PFSK-1 (cell line): ENCODE measurements around the gene WDR48.

ENCODE experiments used
- FOXP2 ChIP-seq: optimal IDR thresholded peaks from 2 replicates; pipeline ENCODE3; 2011; ENCODE audit warnings: borderline replicate concordance, control low read depth, inconsistent platforms; ENCODE audit not compliant: insufficient read depth; ENCODE audit errors: extremely low read length, extremely low read depth
- POLR2AphosphoS5 ChIP-seq: IDR thresholded peaks from 2 replicates; pipeline ENCODE4 v1.6.1; 2012; ENCODE audit warnings: low read depth, mild to moderate bottlenecking, control low read depth, low read length, moderate library complexity
- REST ChIP-seq, 2 experiments: IDR thresholded peaks; 2 replicates each; pipeline versions ENCODE4 v1.6.1 to v1.8.0; 2011 to 2012; ENCODE audit warnings: low read depth in 2 of 2, low read length in 2 of 2, control low read depth in 1 of 2, inconsistent platforms in 1 of 2, mild to moderate bottlenecking in 1 of 2, moderate library complexity in 1 of 2; ENCODE audit not compliant: insufficient read depth in 1 of 2
- SIN3A ChIP-seq: IDR thresholded peaks from 2 replicates; pipeline ENCODE4 v1.6.1; 2012; ENCODE audit warnings: mild to moderate bottlenecking, low read length, moderate library complexity, borderline replicate concordance; ENCODE audit not compliant: insufficient read depth
- TAF1 ChIP-seq: IDR thresholded peaks from 2 replicates; pipeline ENCODE4 v1.6.1; 2012; ENCODE audit warnings: low read length, control low read depth, borderline replicate concordance; ENCODE audit not compliant: insufficient read depth

- no peak for TF ChIP-seq POLR2AphosphoS5
- TF ChIP-seq REST (IDR thresholded peaks at IDR 0.05; ENCODE audit: insufficient read depth in 1 of 2, low read depth in 2 of 2, low read length in 2 of 2) = no peak
- no peak for TF ChIP-seq SIN3A
- no peak for TF ChIP-seq TAF1
- no peak for TF ChIP-seq FOXP2
Observed at GRCh38 chr3:39063143-39063542, 11.3 kb downstream of the WDR48 start.
